ENCODE measurements around the gene AQP5. TPM values are rescaled to one million over a fixed set of nuclear protein-coding genes. Genes with fewer than 3 reads are reported as not detected.

AQP5 gene
- total RNA-seq, 1 donor, result not detected

- no peak overlapping the region for H3K4me3 ChIP-seq (ENCODE audit: low read depth, low read length)
- no peak for TF ChIP-seq CTCF (IDR thresholded peaks at IDR 0.05; ENCODE audit: insufficient read depth, low read depth, low read length)
- no peak for DNase-seq (ENCODE audit: low read depth)
Measured at GRCh38 chr12:49923880-49924556, 37.7 kb upstream of the AQP5 start.

GRCh38 chr12:49924628-49925246 lies 36.9 kb upstream of the AQP5 start:
- no peak for DNase-seq (ENCODE audit: low read depth)
- no peak for TF ChIP-seq CTCF (IDR thresholded peaks at IDR 0.05; ENCODE audit: insufficient read depth, low read depth, low read length)

GRCh38 chr12:49925433-49926204 lies 36.1 kb upstream of the AQP5 start:
- no peak for DNase-seq (ENCODE audit: low read depth)
- TF ChIP-seq CTCF (IDR thresholded peaks at IDR 0.05; ENCODE audit: insufficient read depth, low read depth, low read length), result no peak
- no peak overlapping the region for H3K4me3 ChIP-seq (ENCODE audit: low read depth, low read length)

More at GRCh38 chr12:49924628-49925246, 36.9 kb upstream of the AQP5 start:
- H3K4me3 ChIP-seq (ENCODE audit: low read depth, low read length), result no peak overlapping the region

GRCh38 chr12:49928471-49928870 lies 33.2 kb upstream of the AQP5 start:
- no peak for TF ChIP-seq CTCF (IDR thresholded peaks at IDR 0.05; ENCODE audit: insufficient read depth, low read depth, low read length)
- no peak overlapping the region for H3K4me3 ChIP-seq (ENCODE audit: low read depth, low read length)
- DNase-seq (ENCODE audit: low read depth), result no peak

- H3K4me3 ChIP-seq (ENCODE audit: low read depth, low read length), result no peak overlapping the region
- DNase-seq (ENCODE audit: low read depth), result no peak
- TF ChIP-seq CTCF (IDR thresholded peaks at IDR 0.05; ENCODE audit: insufficient read depth, low read depth, low read length), result no peak
Measured at GRCh38 chr12:49929581-49929980, 32.1 kb upstream of the AQP5 start.

GRCh38 chr12:49930515-49931288 lies 31.0 kb upstream of the AQP5 start:
- TF ChIP-seq CTCF (IDR thresholded peaks at IDR 0.05; ENCODE audit: insufficient read depth, low read depth, low read length), result no peak
- peak; percentile 82 for DNase-seq (ENCODE audit: low read depth)
- H3K4me3 ChIP-seq (ENCODE audit: low read depth, low read length), result no peak overlapping the region
